SJSA1 (cell line): ENCODE data around the gene LRFN3. TPM values are rescaled to one million over a fixed set of nuclear protein-coding genes. Genes with fewer than 3 reads are reported as not detected.
"Not testable (repeated sequence)": the region's sequence is repeated elsewhere in the genome, so short reads cannot be mapped to it uniquely, and the experiment has no call there.

ENCODE experiments used
- DNase-seq, 2 experiments: peaks; one replicate each; pipeline ENCODE4 v3.0.0-alpha.2; 2015 to 2020; ENCODE audit warnings: low spot score in 2 of 2, low read depth in 1 of 2
- H3K27ac ChIP-seq: fragments of 250-450 bp; sonication (Bioruptor Pico); 2 replicates; pipeline ENCODE4 v1.5.1; 2020; ENCODE audit warnings: mild to moderate bottlenecking, moderate library complexity
- H3K27me3 ChIP-seq: fragments of 250-450 bp; sonication (Bioruptor Pico); replicated peaks from 2 replicates; pipeline ENCODE4 v1.5.1; 2020; ENCODE audit warnings: mild to moderate bottlenecking, moderate library complexity
- H3K36me3 ChIP-seq: fragments of 250-450 bp; sonication (Bioruptor Pico); 2 replicates; pipeline ENCODE4 v1.5.1; 2020; ENCODE audit warnings: mild to moderate bottlenecking
- H3K4me1 ChIP-seq: fragments of 250-450 bp; sonication (Bioruptor Pico); replicated peaks from 2 replicates; pipeline ENCODE4 v1.6.1; 2021; ENCODE audit warnings: mild to moderate bottlenecking
- H3K4me3 ChIP-seq: fragments of 250-450 bp; sonication (Bioruptor Pico); 2 replicates; pipeline ENCODE4 v1.5.1; 2020; ENCODE audit warnings: mild to moderate bottlenecking
- H3K9me3 ChIP-seq: fragments of 250-450 bp; sonication (Bioruptor Pico); replicated peaks from 2 replicates; pipeline ENCODE4 v1.5.1; 2020; ENCODE audit warnings: mild to moderate bottlenecking
- total RNA-seq: library from RNA; depleted of rRNA; stranded (reverse); fragments of >200 nt; shearing (Covaris generic); gene quantifications from 2 replicates; pipeline ENCODE4 v1.2.3, GENCODE V29; 2014; rRNA removed

LRFN3 gene, protein sequence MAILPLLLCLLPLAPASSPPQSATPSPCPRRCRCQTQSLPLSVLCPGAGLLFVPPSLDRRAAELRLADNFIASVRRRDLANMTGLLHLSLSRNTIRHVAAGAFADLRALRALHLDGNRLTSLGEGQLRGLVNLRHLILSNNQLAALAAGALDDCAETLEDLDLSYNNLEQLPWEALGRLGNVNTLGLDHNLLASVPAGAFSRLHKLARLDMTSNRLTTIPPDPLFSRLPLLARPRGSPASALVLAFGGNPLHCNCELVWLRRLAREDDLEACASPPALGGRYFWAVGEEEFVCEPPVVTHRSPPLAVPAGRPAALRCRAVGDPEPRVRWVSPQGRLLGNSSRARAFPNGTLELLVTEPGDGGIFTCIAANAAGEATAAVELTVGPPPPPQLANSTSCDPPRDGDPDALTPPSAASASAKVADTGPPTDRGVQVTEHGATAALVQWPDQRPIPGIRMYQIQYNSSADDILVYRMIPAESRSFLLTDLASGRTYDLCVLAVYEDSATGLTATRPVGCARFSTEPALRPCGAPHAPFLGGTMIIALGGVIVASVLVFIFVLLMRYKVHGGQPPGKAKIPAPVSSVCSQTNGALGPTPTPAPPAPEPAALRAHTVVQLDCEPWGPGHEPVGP
- 3.8 and 5.7 TPM in 2 replicates for total RNA-seq

DNA sequence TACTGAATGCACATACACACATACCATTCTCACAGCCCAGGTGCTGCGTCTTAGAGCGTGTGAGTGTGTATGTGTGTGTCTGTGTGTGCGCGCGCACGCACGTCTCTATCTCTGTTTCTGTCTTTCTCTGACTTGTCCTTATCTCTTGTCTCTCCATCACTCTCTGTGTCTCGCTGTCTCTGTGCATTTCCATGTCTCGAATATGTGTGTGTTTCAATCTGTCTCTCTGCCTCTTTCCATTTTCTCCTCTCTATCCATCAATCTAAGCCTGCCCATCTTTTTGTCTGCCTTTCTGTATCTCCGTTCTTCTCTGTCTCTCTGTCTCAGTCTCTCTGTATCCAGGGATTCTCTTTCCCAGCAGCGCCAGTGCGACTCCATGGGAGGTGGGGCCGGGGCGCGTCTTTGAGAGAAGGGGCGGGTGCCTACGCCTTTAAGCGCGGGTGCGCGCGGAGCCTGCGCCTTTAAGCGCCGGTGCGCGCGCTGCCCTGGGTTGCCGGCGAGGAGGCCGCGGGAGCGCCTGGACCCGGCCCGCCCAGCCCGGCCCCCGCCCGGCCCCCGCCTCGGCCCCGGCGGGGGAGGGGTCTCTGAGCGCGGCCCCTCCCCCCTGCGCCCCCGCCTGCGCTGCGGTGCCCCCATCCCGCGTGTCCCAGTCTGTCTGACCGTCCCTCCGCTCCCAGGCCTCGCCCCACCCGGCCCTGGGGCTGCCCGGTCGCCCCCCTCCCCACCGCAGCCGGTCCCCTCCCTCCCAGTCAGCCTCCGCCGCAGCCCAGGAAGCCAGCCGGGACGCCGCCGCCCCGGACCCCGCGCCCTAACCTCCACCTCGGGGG is at the start of gene LRFN3:
LRFN3 (plus strand) TSS at position 464 of the 827 bp plus-strand sequence. CDS start 3,052 bp downstream, outside the sequence.
- no peaks in the 10 kb centered on the region for H3K9me3 ChIP-seq
- no peak within 1 kb of the TSS for H3K27ac ChIP-seq
- H3K4me3 ChIP-seq, result peak within 1 kb of the TSS; percentile 39

DNA sequence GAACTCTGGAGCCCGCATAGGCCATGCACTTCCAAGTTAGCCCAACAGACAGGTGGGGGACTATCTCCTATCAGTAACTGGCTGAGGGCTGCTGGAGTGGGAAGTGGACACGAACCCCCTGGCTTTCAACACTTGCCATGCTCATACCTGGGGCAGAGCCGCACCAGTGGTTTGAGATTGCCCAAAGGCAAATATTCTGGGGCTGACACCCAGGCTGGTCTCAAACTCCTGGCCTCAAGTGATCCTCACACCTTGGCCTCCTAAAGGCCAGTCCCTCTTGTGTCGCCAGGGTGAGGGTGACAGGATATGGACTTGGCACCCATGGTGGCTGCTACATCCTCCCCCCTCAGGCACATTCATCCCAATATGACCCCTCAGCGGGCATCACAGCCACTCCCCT is 49.0 kb upstream of the LRFN3 start:
- no peak overlapping the region for H3K27ac ChIP-seq
- no peak for DNase-seq
- H3K4me3 ChIP-seq, result no peak overlapping the region
- H3K27me3 ChIP-seq, result no peaks in the 10 kb centered on the region
- H3K9me3 ChIP-seq, result no peaks in the 10 kb centered on the region
- peaks cover 28% of the 10 kb centered on the region for H3K36me3 ChIP-seq
- H3K4me1 ChIP-seq, result no peaks in the 10 kb centered on the region

More for the DNA sequence above, at the start of gene LRFN3:
- DNase-seq, result peak; percentile 52 to 66
- Histone ChIP-seq H3K4me1 (peaks cover 28% of the 10 kb centered on the region), H3K36me3 (no peaks in the 10 kb centered on the region; the same call in none of the 2 replicates), H3K27me3 (no peaks in the 10 kb centered on the region)

DNA sequence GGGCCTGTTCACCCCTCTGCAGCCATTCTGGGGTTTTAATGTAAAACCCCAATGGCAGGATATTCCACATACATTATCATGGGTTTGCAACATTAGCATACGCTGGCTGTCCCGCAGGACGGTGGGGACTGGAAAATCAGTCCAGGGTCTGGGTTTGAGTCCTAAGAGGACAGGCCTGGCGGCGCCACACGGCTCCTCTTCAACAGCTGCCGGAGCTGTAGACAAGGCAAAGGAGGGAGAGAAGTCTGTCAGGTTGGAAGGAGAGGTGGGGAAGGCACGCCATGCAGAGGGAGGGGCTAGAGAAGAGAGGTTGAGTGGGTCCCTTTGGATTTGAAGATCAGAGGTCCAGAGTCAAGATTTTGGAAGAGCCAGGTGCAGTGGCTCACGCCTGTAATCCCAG is 47.8 kb upstream of the LRFN3 start:
- Histone ChIP-seq H3K27ac (no peak overlapping the region), H3K36me3 (peaks cover 35% of the 10 kb centered on the region), H3K4me1 (no peaks in the 10 kb centered on the region), H3K4me3 (no peak overlapping the region), H3K9me3 (no peaks in the 10 kb centered on the region), H3K27me3 (no peaks in the 10 kb centered on the region)
- no peak for DNase-seq

DNA sequence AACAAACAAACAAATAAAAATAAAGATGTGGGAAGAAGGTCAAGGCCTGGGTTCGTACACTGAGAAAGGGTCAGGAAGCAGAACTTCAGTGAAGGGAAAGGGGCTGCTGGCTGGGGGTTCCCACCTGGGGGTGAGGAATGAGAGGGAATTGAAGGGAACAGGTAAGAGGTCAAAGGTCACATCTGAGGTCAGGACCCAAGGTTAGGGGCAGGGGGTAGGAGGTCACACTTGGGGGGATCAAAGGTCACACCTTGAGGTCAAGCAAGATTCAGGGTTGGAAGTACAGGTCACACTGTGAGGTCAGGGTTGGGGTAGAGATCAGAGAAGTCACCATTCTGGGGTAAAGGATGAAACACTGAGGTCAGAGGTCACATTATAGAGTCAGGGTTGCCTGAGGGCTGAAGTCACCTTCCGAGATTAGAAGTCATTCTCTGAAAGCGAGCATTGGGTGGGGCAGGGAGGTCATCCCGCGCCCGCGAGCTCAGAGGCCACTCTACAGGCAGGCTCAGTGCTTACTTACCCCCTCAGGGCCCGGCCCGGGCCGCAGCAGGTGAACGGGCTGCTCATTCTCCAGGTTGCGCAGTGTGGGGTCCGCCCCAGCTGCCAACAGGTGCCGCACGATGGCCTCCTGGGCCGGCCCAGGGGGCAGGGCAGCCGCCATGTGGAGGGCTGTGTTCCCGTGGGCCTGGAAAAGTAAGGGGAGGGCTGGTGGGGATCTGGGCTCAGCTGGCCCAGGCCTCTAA is 46.6 kb upstream of the LRFN3 start:
- H3K27me3 ChIP-seq, result no peaks in the 10 kb centered on the region
- H3K9me3 ChIP-seq, result no peaks in the 10 kb centered on the region
- no peak overlapping the region for H3K4me3 ChIP-seq
- H3K36me3 ChIP-seq, result peaks cover 42% of the 10 kb centered on the region
- no peak for DNase-seq
- no peaks in the 10 kb centered on the region for H3K4me1 ChIP-seq
- H3K27ac ChIP-seq, result no peak overlapping the region

- no peaks in the 10 kb centered on the region for H3K9me3 ChIP-seq
- no peak overlapping the region for H3K27ac ChIP-seq
- H3K4me1 ChIP-seq, result no peaks in the 10 kb centered on the region
- H3K27me3 ChIP-seq, result no peaks in the 10 kb centered on the region
- peaks cover 43% of the 10 kb centered on the region for H3K36me3 ChIP-seq
- no peak for DNase-seq
- H3K4me3 ChIP-seq, result no peak overlapping the region
Observed at GRCh38 chr19:35890113-35890650, 46.0 kb upstream of the LRFN3 start.

GRCh38 chr19:35891819-35892218 is 44.4 kb upstream of the LRFN3 start:
- not testable (repeated sequence) for H3K27ac ChIP-seq, H3K27me3 ChIP-seq, H3K9me3 ChIP-seq, DNase-seq, H3K4me3 ChIP-seq, H3K4me1 ChIP-seq
- peaks cover 55% of the 10 kb centered on the region for H3K36me3 ChIP-seq

DNA sequence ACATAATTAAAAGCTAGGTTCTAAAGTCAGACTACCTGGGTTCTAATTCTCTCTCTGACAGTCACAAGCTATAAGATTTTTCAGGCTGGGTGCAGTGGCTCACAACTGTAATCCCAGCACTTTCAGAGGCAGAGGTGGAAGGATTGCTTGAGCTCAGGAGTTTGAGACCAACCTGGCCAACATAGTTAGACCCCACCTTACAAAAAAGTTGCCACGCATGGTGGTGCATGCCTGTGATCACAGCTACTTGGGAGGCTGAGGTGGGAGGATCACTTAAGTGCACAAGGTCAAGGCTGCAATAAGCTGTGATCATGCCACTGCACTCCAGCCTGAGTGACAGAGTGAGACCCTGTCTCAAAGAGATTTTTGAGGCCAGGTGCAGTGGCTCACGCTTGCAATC is 41.8 kb upstream of the LRFN3 start:
- Histone ChIP-seq H3K27me3 (no peaks in the 10 kb centered on the region), H3K4me3 (no peak overlapping the region), H3K36me3 (peaks cover 48% of the 10 kb centered on the region), H3K9me3 (no peaks in the 10 kb centered on the region), H3K4me1 (peaks cover 5% of the 10 kb centered on the region; the same call in 1 of the 2 replicates), H3K27ac (no peak overlapping the region)
- DNase-seq, result no peak

- H3K4me1 ChIP-seq, result peaks cover 9% of the 10 kb centered on the region
- peaks cover 38% of the 10 kb centered on the region for H3K36me3 ChIP-seq
- no peaks in the 10 kb centered on the region for H3K9me3 ChIP-seq
- no peak overlapping the region for H3K4me3 ChIP-seq
- no peak for DNase-seq
- H3K27me3 ChIP-seq, result no peaks in the 10 kb centered on the region
- no peak overlapping the region for H3K27ac ChIP-seq
Observed at GRCh38 chr19:35895911-35896642, 40.1 kb upstream of the LRFN3 start.

DNA sequence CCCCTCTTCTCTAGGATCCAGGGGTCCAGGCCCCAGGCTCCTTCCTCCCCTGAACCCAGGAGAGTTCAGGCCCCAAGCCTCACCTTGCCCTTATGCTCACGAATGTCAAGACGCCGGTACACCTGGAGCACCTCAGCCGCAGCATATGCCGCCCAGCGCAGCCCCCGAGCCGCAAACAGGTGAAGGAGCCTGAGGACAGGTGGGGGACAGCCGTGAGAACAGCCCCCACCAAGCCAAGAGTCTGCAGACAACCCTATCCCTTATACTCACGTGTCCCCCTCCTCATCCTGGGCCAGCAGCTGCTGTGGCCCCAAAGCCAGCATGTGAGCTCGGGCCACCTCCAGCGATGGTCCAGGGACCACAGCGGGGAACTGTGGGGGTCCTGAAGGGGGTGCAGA is 39.5 kb upstream of the LRFN3 start:
- DNase-seq, result no peak
- Histone ChIP-seq H3K36me3 (peaks cover 38% of the 10 kb centered on the region), H3K27me3 (no peaks in the 10 kb centered on the region), H3K27ac (no peak overlapping the region), H3K4me3 (no peak overlapping the region), H3K9me3 (no peaks in the 10 kb centered on the region), H3K4me1 (peaks cover 14% of the 10 kb centered on the region)

DNA sequence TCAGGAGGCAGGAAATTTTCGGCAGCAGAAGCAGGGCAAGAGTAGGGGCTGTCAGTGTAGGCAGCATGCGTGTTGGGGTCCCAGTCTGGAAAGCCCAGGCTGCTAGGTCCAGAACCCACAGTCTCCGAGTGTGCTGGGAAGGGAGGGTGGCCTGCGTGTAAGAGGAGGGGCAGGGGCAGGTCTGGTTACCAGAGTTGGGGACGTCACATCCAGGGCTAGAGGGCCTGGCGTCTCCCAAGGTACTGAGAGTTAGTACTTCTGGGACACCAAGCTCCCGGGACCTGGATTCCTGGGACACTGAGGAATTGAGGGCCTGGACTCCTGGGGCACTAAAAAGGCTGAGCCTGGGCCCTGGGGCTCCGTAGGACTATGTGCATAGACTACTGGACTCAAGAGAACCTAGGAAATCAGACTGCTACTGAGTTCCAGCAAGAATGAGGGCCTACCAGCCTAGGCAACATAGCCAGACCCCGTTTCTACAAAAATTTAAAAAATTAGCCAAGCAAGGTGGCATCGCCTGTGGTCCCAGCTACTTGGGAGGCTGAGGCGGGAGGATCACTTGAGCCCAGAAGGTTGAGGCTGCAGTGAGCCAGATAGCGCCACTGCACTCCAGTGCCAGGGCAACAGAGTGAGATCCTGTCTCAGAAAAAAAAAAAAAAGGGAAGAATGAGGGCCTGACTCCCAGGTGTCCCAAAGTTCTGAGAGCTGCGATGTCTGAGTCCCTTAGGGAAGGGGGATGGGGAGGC is 38.3 kb upstream of the LRFN3 start:
- peaks cover 19% of the 10 kb centered on the region for H3K4me1 ChIP-seq
- no peak overlapping the region for H3K4me3 ChIP-seq
- peaks cover 35% of the 10 kb centered on the region for H3K36me3 ChIP-seq
- H3K9me3 ChIP-seq, result no peaks in the 10 kb centered on the region
- H3K27ac ChIP-seq, result no peak overlapping the region
- H3K27me3 ChIP-seq, result no peaks in the 10 kb centered on the region
- DNase-seq, result no peak

GRCh38 chr19:35898499-35898809 is 37.7 kb upstream of the LRFN3 start:
- Histone ChIP-seq H3K4me3 (peak overlapping the region; percentile 63), H3K27me3 (no peaks in the 10 kb centered on the region), H3K4me1 (peaks cover 23% of the 10 kb centered on the region), H3K9me3 (no peaks in the 10 kb centered on the region), H3K36me3 (peaks cover 31% of the 10 kb centered on the region), H3K27ac (no peak overlapping the region)
- no peak for DNase-seq

GRCh38 chr19:35899547-35900214 is 36.5 kb upstream of the LRFN3 start:
- Histone ChIP-seq H3K9me3 (no peaks in the 10 kb centered on the region), H3K4me3 (peak overlapping the region; percentile 63), H3K27ac (peak overlapping the region; percentile 39; the same call in 1 of the 2 replicates), H3K36me3 (peaks cover 23% of the 10 kb centered on the region), H3K27me3 (no peaks in the 10 kb centered on the region), H3K4me1 (peaks cover 25% of the 10 kb centered on the region)
- DNase-seq, result peak; percentile 67 to 76
